OCI-LY3 (cell line): ENCODE results near the gene SMCO3.

Experiments
- EZH2phosphoT487 ChIP-seq: fragments of 200-600 bp; shearing (Covaris generic); IDR thresholded peaks from 2 replicates; pipeline ENCODE4 v1.6.1; 2018; ENCODE audit warnings: antibody characterized with exemption, mixed run types, low read depth
- TF ChIP-seq, protein P1 (sequence below): fragments of 200-600, 300-600 bp; sonication (generic); IDR thresholded peaks from 2 replicates; pipeline ENCODE4 v1.5.1; 2014; ENCODE audit warnings: antibody characterized with exemption, low read length, low read depth

GRCh38 chr12:14775636-14775980 is 38.4 kb downstream of the SMCO3 start:
- TF ChIP-seq EZH2phosphoT487, result no peak
- TF ChIP-seq, protein P1, sequence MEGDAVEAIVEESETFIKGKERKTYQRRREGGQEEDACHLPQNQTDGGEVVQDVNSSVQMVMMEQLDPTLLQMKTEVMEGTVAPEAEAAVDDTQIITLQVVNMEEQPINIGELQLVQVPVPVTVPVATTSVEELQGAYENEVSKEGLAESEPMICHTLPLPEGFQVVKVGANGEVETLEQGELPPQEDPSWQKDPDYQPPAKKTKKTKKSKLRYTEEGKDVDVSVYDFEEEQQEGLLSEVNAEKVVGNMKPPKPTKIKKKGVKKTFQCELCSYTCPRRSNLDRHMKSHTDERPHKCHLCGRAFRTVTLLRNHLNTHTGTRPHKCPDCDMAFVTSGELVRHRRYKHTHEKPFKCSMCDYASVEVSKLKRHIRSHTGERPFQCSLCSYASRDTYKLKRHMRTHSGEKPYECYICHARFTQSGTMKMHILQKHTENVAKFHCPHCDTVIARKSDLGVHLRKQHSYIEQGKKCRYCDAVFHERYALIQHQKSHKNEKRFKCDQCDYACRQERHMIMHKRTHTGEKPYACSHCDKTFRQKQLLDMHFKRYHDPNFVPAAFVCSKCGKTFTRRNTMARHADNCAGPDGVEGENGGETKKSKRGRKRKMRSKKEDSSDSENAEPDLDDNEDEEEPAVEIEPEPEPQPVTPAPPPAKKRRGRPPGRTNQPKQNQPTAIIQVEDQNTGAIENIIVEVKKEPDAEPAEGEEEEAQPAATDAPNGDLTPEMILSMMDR, result no peak
